Retinal pigment epithelial cell (primary cell): ENCODE results near the gene CD36.

Experiments used
- DNase-seq: peaks from one replicate; pipeline ENCODE4 v3.0.0-alpha.2; 2010; ENCODE audit warnings: low read depth
- H3K4me3 ChIP-seq: 2 replicates; pipeline ENCODE4 v1.5.1; 2011; ENCODE audit warnings: mild to moderate bottlenecking, low read length, control low read depth, moderate library complexity
- CTCF ChIP-seq: conservative IDR thresholded peaks from 2 replicates; pipeline ENCODE4 v1.5.1; 2011; ENCODE audit warnings: low read depth, low read length, control low read depth, inconsistent platforms

The CD36 gene

GRCh38 chr7:80619741-80620140 is 18.7 kb upstream of the CD36 start:
- no peak for DNase-seq
- no peak overlapping the region for H3K4me3 ChIP-seq
- TF ChIP-seq CTCF: no peak

- no peak for TF ChIP-seq CTCF
- no peak overlapping the region for H3K4me3 ChIP-seq
- DNase-seq: no peak
Measured at GRCh38 chr7:80622541-80622940, 15.9 kb upstream of the CD36 start.

- DNase-seq: no peak
- H3K4me3 ChIP-seq: no peak overlapping the region
- TF ChIP-seq CTCF: no peak
Measured at GRCh38 chr7:80623503-80624252, 14.8 kb upstream of the CD36 start.

- DNase-seq: no peak
- TF ChIP-seq CTCF: no peak
- no peak overlapping the region for H3K4me3 ChIP-seq
Measured at GRCh38 chr7:80624763-80625162, 13.7 kb upstream of the CD36 start.

GRCh38 chr7:80629023-80629422 is 9.4 kb upstream of the CD36 start:
- DNase-seq: no peak
- no peak overlapping the region for H3K4me3 ChIP-seq
- no peak for TF ChIP-seq CTCF

GRCh38 chr7:80630608-80631405 is 7.6 kb upstream of the CD36 start:
- DNase-seq: no peak
- no peak for TF ChIP-seq CTCF
- H3K4me3 ChIP-seq: no peak overlapping the region

GRCh38 chr7:80631421-80631820 is 7.0 kb upstream of the CD36 start:
- TF ChIP-seq CTCF: no peak
- no peak overlapping the region for H3K4me3 ChIP-seq
- DNase-seq: no peak
